Endothelial cell of hepatic sinusoid (primary cell): ENCODE results near the gene OR1J4.
"Not testable (repeated sequence)": the region's sequence is repeated elsewhere in the genome, so short reads cannot be mapped to it uniquely, and the experiment has no call there.

Experiments
- in situ Hi-C: cut with HindIII; loops from 2 replicates; pipeline ENCODE4 v1.10.0; 2017; ENCODE audit warnings: low sequenced_read_pairs

OR1J4 gene

DNA sequence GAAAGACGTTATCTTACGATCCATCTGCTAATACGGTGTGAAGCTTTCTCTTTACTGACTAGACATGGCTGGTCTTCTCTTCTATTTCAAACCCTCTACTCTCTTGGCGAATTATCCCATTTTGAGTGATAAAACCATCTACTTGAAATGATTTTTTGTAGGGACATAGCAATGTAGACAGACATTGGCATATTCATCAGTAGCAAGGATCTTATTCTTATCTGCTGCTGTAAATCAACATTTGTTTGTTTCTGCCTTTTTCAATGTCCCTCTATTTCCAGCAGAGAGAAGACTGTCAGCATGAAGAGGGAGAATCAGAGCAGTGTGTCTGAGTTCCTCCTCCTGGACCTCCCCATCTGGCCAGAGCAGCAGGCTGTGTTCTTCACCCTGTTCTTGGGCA, at the start of gene OR1J4:
TSS of gene OR1J4 (plus strand) at position 301 of the 400 bp plus-strand sequence. CDS start at position 301, 0 bp downstream.
- in situ Hi-C loops: no loop called here

- in situ Hi-C loops: no loop called here
These were observed 44.4 kb upstream of the OR1J4 start for GRCh38 chr9:122474561-122474960.

GRCh38 chr9:122475717-122476116, 43.2 kb upstream of the OR1J4 start:
- in situ Hi-C loops: no loop called here

- in situ Hi-C loops: no loop called here
These were observed 41.6 kb upstream of the OR1J4 start for GRCh38 chr9:122477346-122477745.

DNA sequence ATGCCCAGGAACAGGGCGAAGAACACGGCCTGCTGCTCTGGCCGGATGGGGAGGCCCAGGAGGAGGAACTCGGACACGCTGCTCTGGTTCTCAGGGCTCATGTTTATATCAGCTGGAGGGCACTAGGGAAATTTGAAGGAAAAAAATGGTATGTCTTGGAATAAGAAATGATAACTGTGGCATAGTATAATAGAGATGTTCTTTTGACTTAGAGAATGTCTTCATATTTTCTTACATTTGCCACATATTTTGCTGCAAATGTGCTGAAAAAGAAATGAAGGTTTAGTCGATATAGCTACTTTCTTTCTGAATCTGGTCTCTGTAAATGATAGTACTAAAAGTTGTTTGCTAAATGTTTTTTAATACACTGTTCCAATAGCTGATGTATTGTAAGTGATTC, 41.1 kb upstream of the OR1J4 start, which contains the start of gene OR1J1:
TSS of gene OR1J1 (minus strand) at position 101 of the 400 bp plus-strand sequence. CDS start at position 101, 0 bp downstream.
- in situ Hi-C loops: no loop called here

DNA sequence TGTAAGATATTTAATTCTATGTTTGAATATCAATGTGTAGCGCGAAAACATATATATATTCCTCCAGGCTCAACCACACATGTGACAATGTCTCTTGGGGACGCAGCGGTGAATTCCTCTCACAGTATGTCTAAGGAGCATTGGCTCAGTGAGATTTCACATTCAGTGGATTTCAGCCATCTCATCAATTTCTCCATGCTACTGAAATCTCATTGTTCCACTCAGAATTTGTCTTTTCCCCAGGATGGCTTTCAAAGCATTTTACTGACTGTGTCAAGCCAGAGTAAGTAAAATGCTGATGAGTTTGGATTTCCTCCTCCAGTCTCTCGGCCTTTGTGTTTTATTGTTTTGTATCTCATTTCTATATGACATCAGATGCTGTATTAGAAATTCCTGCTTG, 39.9 kb upstream of the OR1J4 start:
- in situ Hi-C loops: no loop called here

GRCh38 chr9:122498883-122499288, 20.1 kb upstream of the OR1J4 start:
- in situ Hi-C loops: no loop called here

DNA sequence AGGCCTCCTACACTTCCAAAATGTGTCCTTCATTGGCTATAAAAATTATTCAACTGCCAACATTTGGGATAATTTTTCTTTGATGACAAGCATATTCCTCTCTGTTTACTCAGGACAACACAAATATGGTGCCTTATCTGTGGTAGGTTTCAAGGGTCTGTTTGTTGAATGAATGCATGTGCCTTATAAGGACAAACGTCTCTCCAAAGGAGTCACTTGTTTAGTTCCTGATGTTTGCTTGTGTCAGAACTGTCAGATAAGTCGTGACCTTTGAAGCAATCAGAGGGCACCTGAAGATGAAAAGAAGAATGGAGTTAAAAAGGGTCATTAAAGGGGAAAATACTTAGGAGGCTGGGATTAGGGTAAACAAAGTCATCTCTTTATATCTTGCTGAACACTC, 12.0 kb upstream of the OR1J4 start:
- in situ Hi-C loops: no loop called here

DNA sequence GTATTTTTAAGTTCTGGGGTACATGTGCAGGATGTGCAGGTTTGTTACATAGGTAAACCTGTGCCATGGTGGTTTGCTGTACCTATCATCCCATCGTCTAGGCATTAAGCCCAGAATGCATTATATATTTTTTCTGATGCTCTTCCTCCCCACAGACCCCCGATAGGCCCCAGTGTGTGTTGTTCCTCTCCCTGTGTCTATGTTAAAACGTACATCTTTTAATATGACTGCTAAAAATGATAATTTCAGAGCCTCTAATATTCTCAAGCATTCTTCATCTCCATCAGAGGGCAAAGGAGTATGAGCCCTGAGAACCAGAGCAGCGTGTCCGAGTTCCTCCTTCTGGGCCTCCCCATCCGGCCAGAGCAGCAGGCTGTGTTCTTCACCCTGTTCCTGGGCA, 8.4 kb upstream of the OR1J4 start, which contains the start of gene OR1J2:
TSS of gene OR1J2 (plus strand) at position 301 of the 400 bp plus-strand sequence. CDS start at position 301, 0 bp downstream.
- in situ Hi-C loops: no loop called here

DNA sequence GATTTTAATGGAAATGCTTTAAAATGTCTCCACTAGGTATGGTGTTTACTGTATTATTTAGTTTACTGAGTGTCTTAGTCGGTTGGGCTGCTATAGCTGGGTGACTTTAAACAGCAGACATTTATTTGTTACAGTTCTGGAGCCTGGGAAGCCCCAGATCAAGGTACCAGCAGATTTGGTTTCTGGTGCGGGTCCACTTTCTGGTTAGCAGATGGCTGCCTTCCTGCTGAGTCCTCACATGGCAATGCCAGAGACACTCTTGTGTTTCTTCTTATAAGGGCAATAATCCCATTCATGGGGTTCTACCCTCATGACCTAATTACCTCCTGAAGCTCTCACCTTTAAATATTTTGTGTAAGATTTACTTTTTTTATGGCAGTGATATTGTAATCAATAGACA, 715 bp upstream of the OR1J4 start:
- in situ Hi-C loops: no loop called here

DNA sequence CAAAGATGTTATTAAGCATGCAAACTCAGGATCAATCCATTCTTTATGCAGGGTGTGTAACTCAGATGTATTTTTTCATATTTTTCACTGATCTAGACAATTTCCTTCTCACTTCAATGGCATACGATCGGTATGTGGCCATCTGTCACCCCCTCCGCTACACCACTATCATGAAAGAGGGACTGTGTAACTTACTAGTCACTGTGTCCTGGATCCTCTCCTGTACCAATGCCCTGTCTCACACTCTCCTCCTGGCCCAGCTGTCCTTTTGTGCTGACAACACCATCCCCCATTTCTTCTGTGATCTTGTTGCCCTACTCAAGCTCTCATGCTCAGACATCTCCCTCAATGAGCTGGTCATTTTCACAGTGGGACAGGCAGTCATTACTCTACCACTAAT, 435 bp downstream of the OR1J4 start:
- in situ Hi-C loops: no loop called here

DNA sequence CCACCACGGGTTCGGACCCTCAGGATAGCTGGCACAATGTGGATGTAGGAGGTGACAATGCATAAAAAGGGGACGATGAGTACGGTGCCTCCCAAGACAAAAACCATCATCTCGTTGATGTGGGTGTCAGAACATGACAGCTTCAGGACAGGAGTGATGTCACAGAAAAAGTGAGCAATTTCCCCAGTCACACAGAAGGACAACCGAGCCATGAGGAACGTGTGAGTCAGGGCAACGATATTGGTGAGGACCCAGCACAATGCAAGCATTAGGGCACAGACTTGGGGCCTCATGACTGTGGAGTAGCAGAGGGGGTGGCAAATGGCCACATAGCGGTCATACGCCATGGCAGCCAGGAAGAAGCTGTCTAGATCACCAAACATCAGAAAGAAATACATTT, 7.7 kb downstream of the OR1J4 start:
- in situ Hi-C loops: no loop called here

DNA sequence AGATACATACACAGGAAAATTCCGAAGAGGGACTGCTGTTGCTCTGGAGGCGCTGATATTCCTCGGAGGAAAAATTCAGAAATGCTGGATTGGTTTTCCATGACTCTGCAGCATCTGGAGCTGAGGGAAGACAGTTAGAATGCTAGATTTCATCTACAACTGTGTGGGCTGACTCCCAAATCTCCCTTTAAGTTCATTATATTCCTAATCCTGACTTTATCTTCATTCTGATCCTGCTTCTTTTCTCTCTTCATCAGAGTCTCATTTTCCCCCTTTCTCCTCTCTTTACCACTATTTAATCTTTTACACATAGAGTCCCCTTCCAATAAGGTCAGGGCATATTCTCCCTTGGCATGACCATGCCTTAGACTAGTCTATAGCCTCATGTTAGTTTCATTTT, 8.3 kb downstream of the OR1J4 start, which contains the start of gene OR1N1:
TSS of gene OR1N1 (minus strand) at position 101 of the 400 bp plus-strand sequence. CDS start at position 101, 0 bp downstream.
- in situ Hi-C loops: no loop called here

DNA sequence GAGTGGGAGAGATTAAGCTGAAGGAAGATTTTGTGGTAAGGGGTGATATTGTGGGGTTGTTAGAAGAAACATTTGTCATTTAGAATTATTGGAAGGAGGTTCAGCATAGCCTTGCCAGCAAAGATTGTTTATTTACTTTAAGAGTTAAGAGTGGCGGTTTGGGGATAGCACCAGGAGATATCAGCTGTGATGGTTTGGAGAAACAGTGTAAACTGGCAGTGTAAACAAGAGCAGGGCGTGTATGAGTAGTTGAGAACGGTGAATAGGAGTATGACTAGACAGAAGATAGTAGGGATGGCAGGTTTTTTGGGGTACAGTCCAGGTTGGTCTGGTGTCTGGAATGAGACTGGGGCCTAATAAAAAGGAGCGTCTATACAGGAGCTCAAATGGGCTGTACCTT, 12.2 kb downstream of the OR1J4 start:
- in situ Hi-C loops: not testable (repeated sequence)

DNA sequence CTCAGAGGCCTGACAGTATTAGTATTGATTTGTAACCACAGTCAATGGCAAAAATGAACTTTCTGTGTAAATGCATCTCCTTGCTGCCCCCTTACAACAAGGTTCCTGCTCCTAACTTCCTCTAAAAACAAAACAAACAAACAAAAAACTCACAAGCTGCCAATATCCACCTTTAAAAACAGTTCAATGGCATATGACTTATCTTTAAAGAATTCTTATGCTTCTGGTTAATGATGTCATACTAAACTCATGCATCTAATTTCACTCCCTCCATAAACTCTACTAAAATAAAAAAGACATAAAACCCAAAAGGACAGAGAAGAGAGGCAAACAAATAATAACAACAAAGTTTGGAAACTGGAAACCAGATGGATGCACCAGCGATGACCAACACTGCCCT, 17.2 kb downstream of the OR1J4 start:
- in situ Hi-C loops: no loop called here

GRCh38 chr9:122537066-122537465, 18.1 kb downstream of the OR1J4 start:
- in situ Hi-C loops: not testable (repeated sequence)

- in situ Hi-C loops: no loop called here
These were observed 19.8 kb downstream of the OR1J4 start for GRCh38 chr9:122538757-122539156.

GRCh38 chr9:122546196-122546595, 27.3 kb downstream of the OR1J4 start:
- in situ Hi-C loops: no loop called here

- in situ Hi-C loops: no loop called here
These were observed 32.4 kb downstream of the OR1J4 start for GRCh38 chr9:122551371-122551770.

GRCh38 chr9:122552812-122553211, 33.9 kb downstream of the OR1J4 start, which contains the start of gene OR1N2:
Gene OR1N2 (plus strand): TSS chr9:122553112. CDS start chr9:122553212, 100 bp downstream.
- in situ Hi-C loops: no loop called here

DNA sequence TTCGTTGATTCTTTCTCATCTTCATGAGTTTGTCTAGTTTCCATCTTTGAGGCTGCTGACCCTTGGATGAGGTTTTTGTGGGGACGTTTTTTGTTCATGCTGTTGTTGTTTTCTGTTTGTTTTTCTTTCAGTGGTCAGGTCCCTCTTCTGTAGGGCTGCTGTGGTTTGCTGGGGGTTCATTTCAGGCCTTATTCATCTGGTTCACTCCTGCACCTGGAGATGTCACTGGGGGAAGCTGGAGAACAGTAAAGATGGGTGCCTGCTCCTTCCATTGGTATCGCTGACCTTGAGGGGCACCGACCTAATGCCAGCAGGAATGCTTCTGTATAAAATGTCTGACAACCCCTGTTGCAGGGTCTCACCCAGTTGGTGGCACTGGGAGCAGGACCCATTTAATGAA, 42.5 kb downstream of the OR1J4 start:
- in situ Hi-C loops: no loop called here

DNA sequence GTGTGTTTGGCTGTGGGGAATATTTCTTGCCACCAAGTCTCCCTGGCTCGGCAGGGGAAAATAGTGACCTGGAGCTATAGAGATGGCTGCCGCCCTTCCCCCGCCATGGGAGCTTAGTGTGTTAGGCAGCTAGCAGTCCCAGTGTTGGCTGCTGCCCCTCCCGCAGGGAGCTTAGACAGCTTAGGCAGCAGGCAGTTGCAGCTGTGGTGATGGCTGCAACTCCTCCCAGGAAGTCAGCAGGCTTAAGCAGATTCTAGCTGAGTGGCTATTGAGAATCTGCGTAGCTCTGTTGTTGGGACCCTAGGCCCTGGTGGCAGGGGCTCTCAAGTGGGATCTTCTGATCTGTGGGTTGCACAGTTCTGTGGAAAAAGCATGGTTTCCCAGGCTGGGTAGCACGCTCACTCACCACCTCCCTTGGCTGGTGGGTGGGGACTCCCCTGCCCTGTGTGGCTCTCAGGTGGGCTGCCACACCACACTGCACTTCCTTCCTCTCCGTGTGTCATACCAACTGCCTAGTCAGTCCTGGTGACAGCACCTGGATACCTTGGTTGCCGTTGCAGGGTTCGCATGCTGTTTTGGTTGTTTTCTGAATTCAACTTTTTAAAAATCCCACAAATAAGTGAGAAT, 43.3 kb downstream of the OR1J4 start:
- in situ Hi-C loops: no loop called here

DNA sequence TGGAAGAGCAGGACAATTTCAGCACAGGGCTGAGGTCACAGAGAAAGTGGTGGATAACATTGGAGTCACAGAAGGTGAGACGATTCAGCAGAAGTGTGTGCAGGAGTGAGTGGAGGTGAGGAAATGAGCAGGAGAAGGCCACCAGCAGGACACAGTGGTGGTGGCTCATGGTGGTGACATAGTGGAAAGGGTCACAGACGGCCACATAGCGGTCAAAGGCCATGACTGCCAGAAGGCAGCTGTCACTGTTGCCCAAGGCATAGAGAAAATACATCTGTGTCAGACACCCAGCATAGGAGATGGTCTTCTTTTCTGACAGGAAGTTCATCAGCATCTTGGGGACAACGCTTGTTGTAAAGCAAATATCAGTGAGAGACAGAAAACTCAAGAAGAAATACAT, 49.0 kb downstream of the OR1J4 start:
- in situ Hi-C loops: no loop called here
